CD4-positive, alpha-beta T cell treated with Interleukin-6 at 100 ng/mL for 8 hours (primary cell): Measurements from ENCODE around the gene GAS7.
A peak's percentile ranks its signal among the peaks of the same experiment; 100 is the strongest.
"Not testable (repeated sequence)": the region's sequence is repeated elsewhere in the genome, so short reads cannot be mapped to it uniquely, and the experiment has no call there.

ENCODE experiments used
- DNase-seq: peaks from one replicate; pipeline ENCODE4 v3.0.0-alpha.2; 2020; ENCODE audit warnings: mixed read lengths, low spot score

Gene GAS7

GRCh38 chr17:10109146-10109545 lies 89.3 kb downstream of the GAS7 start:
- DNase-seq, result no peak

GRCh38 chr17:10107316-10108165 lies 90.9 kb downstream of the GAS7 start:
- DNase-seq, result no peak

GRCh38 chr17:10106067-10106466 lies 92.3 kb downstream of the GAS7 start:
- DNase-seq, result no peak

- no peak for DNase-seq
These were observed 92.8 kb downstream of the GAS7 start for GRCh38 chr17:10105513-10106001.

- DNase-seq, result no peak
These were observed 94.7 kb downstream of the GAS7 start for GRCh38 chr17:10103712-10104111.

- no peak for DNase-seq
These were observed 95.6 kb downstream of the GAS7 start for GRCh38 chr17:10102817-10103216.

GRCh38 chr17:10099051-10099571 lies 99.3 kb downstream of the GAS7 start:
- DNase-seq, result no peak

- no peak for DNase-seq
These were observed 101.8 kb downstream of the GAS7 start for GRCh38 chr17:10096596-10096995.

GRCh38 chr17:10095295-10095694 lies 103.1 kb downstream of the GAS7 start:
- not testable (repeated sequence) for DNase-seq

GRCh38 chr17:10094797-10095196 lies 103.6 kb downstream of the GAS7 start:
- DNase-seq, result no peak

- DNase-seq, result no peak
These were observed 105.8 kb downstream of the GAS7 start for GRCh38 chr17:10092595-10092994.

- no peak for DNase-seq
These were observed 107.4 kb downstream of the GAS7 start for GRCh38 chr17:10091046-10091445.

GRCh38 chr17:10089196-10089804 lies 109.1 kb downstream of the GAS7 start:
- no peak for DNase-seq

- no peak for DNase-seq
These were observed 110.0 kb downstream of the GAS7 start for GRCh38 chr17:10088444-10088843.

- no peak for DNase-seq
These were observed 111.1 kb downstream of the GAS7 start for GRCh38 chr17:10087355-10087754.

GRCh38 chr17:10083864-10084263 lies 114.5 kb downstream of the GAS7 start:
- DNase-seq, result no peak

- no peak for DNase-seq
These were observed 115.6 kb downstream of the GAS7 start for GRCh38 chr17:10082795-10083194.

- peak; percentile 1 for DNase-seq
These were observed 116.7 kb downstream of the GAS7 start for GRCh38 chr17:10081571-10082169.

GRCh38 chr17:10077561-10078299 lies 120.7 kb downstream of the GAS7 start:
- DNase-seq, result no peak

GRCh38 chr17:10075919-10076318 lies 122.5 kb downstream of the GAS7 start:
- DNase-seq, result no peak

GRCh38 chr17:10073941-10074340 lies 124.5 kb downstream of the GAS7 start:
- DNase-seq, result no peak
